Thyroid gland (tissue), 4 donors: Measurements from ENCODE around the gene CDC42SE2.

ENCODE experiments used
- CTCF ChIP-seq, 6 experiments: fragments of 200-600 bp in 3 of 6; fragments of 450-650 bp in 3 of 6; sonication (generic) in 3 of 6; IDR thresholded peaks; one replicate each; pipeline ENCODE4 v1.5.1; 2016 to 2019; ENCODE audit warnings: antibody characterized with exemption in 6 of 6, mild to moderate bottlenecking in 2 of 6, inconsistent platforms in 1 of 6, moderate library complexity in 1 of 6
- POLR2A ChIP-seq, 2 donors: fragments of 450-650 bp; IDR thresholded peaks; one replicate each; pipeline ENCODE4 v1.6.1; 2017; ENCODE audit warnings: antibody characterized with exemption in 2 of 2, mild to moderate bottlenecking in 2 of 2, moderate library complexity in 1 of 2

- no peak for TF ChIP-seq CTCF (IDR thresholded peaks at IDR 0.05)
- TF ChIP-seq POLR2A (IDR thresholded peaks at IDR 0.05), result no peak
These were observed 16.6 kb downstream of the CDC42SE2 start for GRCh38 chr5:131280417-131280816.
